Stimulated activated naive B cell treated with anti-CD40 and anti-IgM and Interleukin-4, amounts not matched to agents 10 μg/mL and 1 μg/mL and 100 μg/mL, for 72 hours (primary cell): Measurements from ENCODE around the gene PPP1R3C.

Experiments used
- ATAC-seq, 2 donors: fragments of 150-1000 bp; cut with Tn5 transposase; replicated peaks; 2 replicates each; pipeline ENCODE4 v1.10.0; 2021; ENCODE audit warnings: moderate library complexity in 1 of 2
- DNase-seq: peaks from one replicate; pipeline ENCODE4 v3.0.0; 2021
- H3K27ac Mint-ChIP-seq: one replicate; pipeline ENCODE4 v1.8.0; 2022; ENCODE audit warnings: mild to moderate bottlenecking, mixed read lengths
- H3K27me3 Mint-ChIP-seq, 2 donors: one replicate each; pipeline ENCODE4 v1.8.0; 2022; ENCODE audit warnings: mixed read lengths in 2 of 2
- H3K36me3 Mint-ChIP-seq, 2 donors: one replicate each; pipeline ENCODE4 v1.8.0; 2022; ENCODE audit warnings: mixed read lengths in 2 of 2, mild to moderate bottlenecking in 1 of 2
- H3K4me1 Mint-ChIP-seq, 2 donors: one replicate each; pipeline ENCODE4 v1.8.0; 2022; ENCODE audit warnings: mixed read lengths in 2 of 2, mild to moderate bottlenecking in 1 of 2
- H3K4me3 Mint-ChIP-seq, 2 donors: one replicate each; pipeline ENCODE4 v1.8.0; 2022; ENCODE audit warnings: mild to moderate bottlenecking in 2 of 2, mixed read lengths in 2 of 2, moderate library complexity in 1 of 2
- H3K9me3 Mint-ChIP-seq, 2 donors: one replicate each; pipeline ENCODE4 v1.8.0; 2022; ENCODE audit warnings: mixed read lengths in 2 of 2, mild to moderate bottlenecking in 1 of 2

Gene PPP1R3C

DNA sequence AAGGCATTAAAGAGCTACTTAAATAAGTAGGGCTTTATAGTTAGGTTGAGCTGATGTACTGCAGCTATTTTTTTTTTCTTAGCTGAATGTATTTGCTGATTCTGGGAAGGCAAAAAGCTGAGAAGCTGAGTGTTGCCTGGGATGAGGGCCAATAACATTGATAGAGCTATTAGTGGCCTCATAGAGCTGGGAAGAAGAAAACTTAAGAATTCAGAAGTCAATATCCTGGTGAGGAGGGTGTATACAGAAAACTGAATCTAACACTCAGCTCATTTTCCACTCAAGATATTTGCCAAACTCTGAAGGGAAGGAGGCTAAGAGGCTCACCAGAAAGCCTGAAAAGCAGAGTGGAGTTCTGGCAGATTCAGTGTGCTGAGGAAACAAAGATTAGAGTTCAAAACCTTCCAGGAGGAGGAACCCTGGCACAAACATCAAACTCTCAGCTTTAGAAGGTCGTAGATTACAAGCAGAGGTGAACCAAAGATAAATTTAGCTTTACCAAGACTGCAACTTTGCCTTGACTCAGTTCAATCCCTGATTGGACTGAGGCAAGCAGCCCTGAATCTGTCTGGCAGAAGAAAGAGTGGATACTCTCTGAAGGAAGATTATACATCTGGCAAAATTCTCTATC lies 11.3 kb downstream of the PPP1R3C start:
- Mint-ChIP-seq H3K4me1 (no peaks in the 10 kb centered on the region), H3K36me3 (peaks cover 0 to 2% of the 10 kb centered on the region in 2 donors), H3K27ac (no peak overlapping the region), H3K27me3 (peaks cover 22 to 49% of the 10 kb centered on the region in 2 donors), H3K4me3 (no peak overlapping the region), H3K9me3 (peaks cover 10% of the 10 kb centered on the region in 2 donors)
- no peak for DNase-seq
- no peak for ATAC-seq

GRCh38 chr10:91617072-91617609 lies 15.7 kb downstream of the PPP1R3C start:
- DNase-seq, result no peak
- Mint-ChIP-seq H3K9me3 (peaks cover 0 to 2% of the 10 kb centered on the region in 2 donors), H3K27ac (no peak overlapping the region), H3K27me3 (peaks cover 9 to 25% of the 10 kb centered on the region in 2 donors), H3K4me3 (no peak overlapping the region), H3K36me3 (no peaks in the 10 kb centered on the region), H3K4me1 (no peaks in the 10 kb centered on the region)
- ATAC-seq, result no peak

DNA sequence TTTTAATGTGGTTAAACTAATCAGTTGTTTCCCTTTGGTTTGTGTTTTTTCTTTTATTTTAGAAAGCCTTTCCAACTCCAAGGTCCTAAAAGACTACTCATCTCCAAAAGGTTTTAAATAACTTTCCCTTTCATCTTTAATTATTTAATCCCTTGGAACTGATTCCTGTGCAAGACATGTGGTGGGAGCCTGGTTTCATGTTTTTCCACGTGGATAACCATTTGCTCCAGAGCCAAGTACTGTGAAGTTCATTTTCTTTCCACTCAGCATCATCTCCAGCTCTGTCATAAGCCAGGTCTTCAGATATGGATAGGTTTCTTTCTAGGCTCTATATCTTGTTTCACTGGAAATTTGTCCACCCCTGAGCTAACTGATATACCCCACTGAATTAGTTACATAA lies 16.7 kb downstream of the PPP1R3C start:
- DNase-seq, result no peak
- peaks cover 13 to 27% of the 10 kb centered on the region in 2 donors for H3K27me3 Mint-ChIP-seq
- no peak for ATAC-seq
- H3K4me1 Mint-ChIP-seq, result no peaks in the 10 kb centered on the region
- no peak overlapping the region for H3K27ac Mint-ChIP-seq
- H3K4me3 Mint-ChIP-seq, result no peak overlapping the region
- no peaks in the 10 kb centered on the region for H3K9me3 Mint-ChIP-seq
- H3K36me3 Mint-ChIP-seq, result no peaks in the 10 kb centered on the region

DNA sequence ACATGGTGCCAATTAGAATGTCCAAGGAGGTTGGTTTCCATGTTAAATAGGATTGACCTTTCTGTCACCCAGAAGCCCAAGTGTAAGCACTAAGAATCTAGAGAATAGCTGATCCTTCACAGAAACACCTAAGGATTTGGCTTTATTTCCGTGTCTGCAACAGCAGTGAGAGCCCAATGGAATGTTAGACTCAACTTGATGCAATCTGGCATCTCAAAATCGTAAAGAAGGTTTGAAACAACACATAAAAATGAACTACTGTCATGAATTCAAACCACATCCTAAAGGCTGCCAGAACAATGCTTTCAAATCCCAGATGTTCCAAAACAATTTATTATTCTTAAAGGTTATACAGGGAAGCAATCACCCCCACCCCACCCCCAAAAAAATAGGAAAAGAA lies 18.6 kb downstream of the PPP1R3C start:
- no peak overlapping the region for H3K27ac Mint-ChIP-seq
- H3K36me3 Mint-ChIP-seq, result no peaks in the 10 kb centered on the region
- DNase-seq, result no peak
- no peaks in the 10 kb centered on the region for H3K9me3 Mint-ChIP-seq
- no peak overlapping the region for H3K4me3 Mint-ChIP-seq
- H3K4me1 Mint-ChIP-seq, result no peaks in the 10 kb centered on the region
- ATAC-seq, result no peak
- peaks cover 12 to 24% of the 10 kb centered on the region in 2 donors for H3K27me3 Mint-ChIP-seq

DNA sequence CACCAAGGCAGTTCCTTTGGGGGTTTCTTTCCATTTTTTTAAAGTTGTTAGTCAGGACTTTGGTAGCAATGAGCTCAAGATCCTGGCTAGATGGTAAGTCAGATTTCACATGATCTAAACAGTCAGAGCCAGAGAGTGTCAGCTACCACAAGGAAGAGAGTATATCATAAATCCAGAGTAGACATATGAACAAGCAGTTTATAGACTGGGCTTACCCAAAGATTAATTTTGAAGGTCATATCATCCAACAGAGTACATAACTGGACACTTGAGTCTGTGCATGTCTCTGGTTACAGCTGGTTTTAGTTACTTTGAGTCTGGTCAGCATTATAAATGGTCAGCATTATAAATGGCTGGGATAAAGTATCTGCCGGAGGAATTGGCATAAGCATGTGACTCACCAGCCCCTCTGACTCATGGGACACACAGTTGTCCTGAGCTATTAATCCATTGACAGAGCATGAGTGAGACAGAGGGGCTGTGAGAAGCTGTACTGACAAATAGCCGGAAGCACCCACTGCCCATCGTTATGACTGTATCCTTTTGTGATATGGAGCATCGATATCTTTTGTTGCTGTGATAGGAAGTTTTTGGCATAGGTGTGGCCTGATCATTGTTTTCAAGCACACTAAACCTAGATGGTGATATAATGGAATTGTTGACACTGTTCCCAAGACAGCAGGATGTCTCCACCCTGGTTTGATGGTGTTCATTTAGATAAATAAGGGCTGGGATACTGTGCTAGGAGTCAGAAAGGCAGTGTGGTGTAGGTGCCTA lies 19.3 kb downstream of the PPP1R3C start:
- no peak overlapping the region for H3K27ac Mint-ChIP-seq
- H3K4me1 Mint-ChIP-seq, result no peaks in the 10 kb centered on the region
- DNase-seq, result no peak
- no peak for ATAC-seq
- H3K36me3 Mint-ChIP-seq, result no peaks in the 10 kb centered on the region
- no peak overlapping the region for H3K4me3 Mint-ChIP-seq
- peaks cover 12 to 18% of the 10 kb centered on the region in 2 donors for H3K27me3 Mint-ChIP-seq
- H3K9me3 Mint-ChIP-seq, result no peaks in the 10 kb centered on the region

DNA sequence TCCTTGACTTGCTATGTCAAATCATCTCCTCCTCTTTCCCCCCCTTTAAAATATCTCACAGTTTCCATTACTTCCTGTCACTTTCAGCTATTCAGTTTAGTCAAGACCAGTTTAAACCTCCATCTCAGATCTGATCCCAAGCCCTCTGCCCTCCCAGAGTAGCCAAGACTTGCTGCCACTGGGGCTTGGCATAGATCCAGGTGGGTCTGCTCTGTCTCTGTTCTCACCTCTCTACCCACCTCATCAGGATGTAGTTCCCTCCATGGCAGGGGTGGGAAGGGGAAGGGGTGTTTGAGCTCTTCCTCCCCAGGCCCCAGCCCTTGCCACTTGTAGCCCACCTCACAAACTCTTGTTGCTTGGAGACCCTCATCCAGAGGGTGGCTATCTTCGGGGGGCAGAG lies 22.0 kb downstream of the PPP1R3C start:
- peaks cover 3 to 6% of the 10 kb centered on the region in 2 donors for H3K9me3 Mint-ChIP-seq
- peaks cover 7 to 18% of the 10 kb centered on the region in 2 donors for H3K27me3 Mint-ChIP-seq
- no peaks in the 10 kb centered on the region for H3K4me1 Mint-ChIP-seq
- ATAC-seq, result no peak
- H3K4me3 Mint-ChIP-seq, result no peak overlapping the region
- H3K36me3 Mint-ChIP-seq, result no peaks in the 10 kb centered on the region
- no peak overlapping the region for H3K27ac Mint-ChIP-seq
- DNase-seq, result no peak

DNA sequence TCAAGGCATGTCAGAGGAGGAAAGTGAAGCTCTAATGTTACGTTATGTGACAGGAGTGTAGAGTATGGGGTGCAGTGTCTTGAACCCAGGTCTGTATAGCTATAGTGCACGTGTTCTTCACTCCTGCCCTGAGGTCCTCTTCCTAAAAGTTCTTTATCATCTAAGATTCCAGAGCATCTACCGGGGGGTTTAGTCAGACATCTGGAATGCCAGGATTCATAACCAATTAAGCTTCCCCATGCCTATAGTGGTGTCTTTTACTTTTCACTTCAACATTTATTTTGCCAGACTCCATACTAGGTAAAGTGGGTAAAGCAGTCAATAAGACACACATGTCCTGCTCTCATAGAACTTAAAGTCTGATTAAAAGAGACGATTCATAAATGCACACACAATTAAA lies 22.4 kb downstream of the PPP1R3C start:
- Mint-ChIP-seq H3K9me3 (peaks cover 7 to 8% of the 10 kb centered on the region in 2 donors), H3K27me3 (peaks cover 7 to 18% of the 10 kb centered on the region in 2 donors), H3K27ac (no peak overlapping the region), H3K4me1 (no peaks in the 10 kb centered on the region), H3K36me3 (no peaks in the 10 kb centered on the region), H3K4me3 (no peak overlapping the region)
- ATAC-seq (no peak), DNase-seq (no peak)

- Mint-ChIP-seq H3K9me3 (peaks cover 7 to 8% of the 10 kb centered on the region in 2 donors), H3K36me3 (no peaks in the 10 kb centered on the region), H3K27me3 (peaks cover 7 to 18% of the 10 kb centered on the region in 2 donors), H3K4me1 (no peaks in the 10 kb centered on the region), H3K27ac (no peak overlapping the region), H3K4me3 (no peak overlapping the region)
- DNase-seq, result no peak
- ATAC-seq, result no peak
Measured at GRCh38 chr10:91607646-91608403, 25.0 kb downstream of the PPP1R3C start.

DNA sequence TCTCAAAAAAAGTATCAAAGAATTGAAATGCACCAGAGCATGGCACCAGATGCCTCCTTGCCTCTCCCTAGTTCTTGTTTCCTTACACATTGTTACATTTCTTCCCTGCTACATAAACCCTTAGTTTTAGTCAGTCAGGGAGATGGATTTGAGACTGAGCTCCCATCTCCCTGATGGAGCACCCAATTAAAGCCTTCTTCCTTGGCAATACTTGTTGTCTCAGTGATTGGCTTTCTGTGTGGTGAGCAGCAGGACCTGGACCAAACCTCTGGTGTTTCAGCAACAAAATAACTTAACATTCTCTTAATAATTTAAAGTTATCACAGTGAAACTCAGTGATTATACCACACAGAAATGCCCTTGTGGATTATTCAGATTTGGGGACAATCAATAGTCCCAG lies 26.9 kb downstream of the PPP1R3C start:
- Mint-ChIP-seq H3K4me1 (peaks cover 0 to 4% of the 10 kb centered on the region in 2 donors), H3K27ac (no peak overlapping the region), H3K9me3 (peaks cover 7 to 8% of the 10 kb centered on the region in 2 donors), H3K27me3 (peaks cover 5 to 9% of the 10 kb centered on the region in 2 donors), H3K36me3 (no peaks in the 10 kb centered on the region), H3K4me3 (no peak overlapping the region)
- DNase-seq (no peak), ATAC-seq (no peak)

- H3K36me3 Mint-ChIP-seq, result no peaks in the 10 kb centered on the region
- H3K4me3 Mint-ChIP-seq, result no peak overlapping the region
- H3K27me3 Mint-ChIP-seq, result peaks cover 8 to 10% of the 10 kb centered on the region in 2 donors
- ATAC-seq, result no peak
- H3K9me3 Mint-ChIP-seq, result peaks cover 8% of the 10 kb centered on the region in 2 donors
- H3K4me1 Mint-ChIP-seq, result peaks cover 0 to 6% of the 10 kb centered on the region in 2 donors
- no peak overlapping the region for H3K27ac Mint-ChIP-seq
- DNase-seq, result no peak
Measured at GRCh38 chr10:91604553-91605534, 28.0 kb downstream of the PPP1R3C start.

- Mint-ChIP-seq H3K9me3 (peaks cover 8% of the 10 kb centered on the region in 2 donors), H3K4me3 (no peak overlapping the region), H3K27me3 (peaks cover 8 to 10% of the 10 kb centered on the region in 2 donors), H3K4me1 (peaks cover 0 to 6% of the 10 kb centered on the region in 2 donors), H3K36me3 (no peaks in the 10 kb centered on the region), H3K27ac (no peak overlapping the region)
- DNase-seq, result no peak
- ATAC-seq, result no peak
Measured at GRCh38 chr10:91603931-91604331, 28.9 kb downstream of the PPP1R3C start.

- no peak overlapping the region for H3K4me3 Mint-ChIP-seq
- H3K4me1 Mint-ChIP-seq, result peaks cover 0 to 6% of the 10 kb centered on the region in 2 donors
- no peaks in the 10 kb centered on the region for H3K36me3 Mint-ChIP-seq
- H3K9me3 Mint-ChIP-seq, result peaks cover 8% of the 10 kb centered on the region in 2 donors
- no peak overlapping the region for H3K27ac Mint-ChIP-seq
- ATAC-seq (no peak), DNase-seq (no peak)
- peaks cover 8 to 10% of the 10 kb centered on the region in 2 donors for H3K27me3 Mint-ChIP-seq
Measured at GRCh38 chr10:91602868-91603568, 29.9 kb downstream of the PPP1R3C start.

- Mint-ChIP-seq H3K4me3 (no peak overlapping the region), H3K27me3 (peaks cover 8 to 10% of the 10 kb centered on the region in 2 donors), H3K36me3 (no peaks in the 10 kb centered on the region), H3K27ac (no peak overlapping the region), H3K9me3 (peaks cover 8% of the 10 kb centered on the region in 2 donors), H3K4me1 (peaks cover 0 to 6% of the 10 kb centered on the region in 2 donors)
- DNase-seq (no peak), ATAC-seq (peak; percentile 31 to 53)
Measured at GRCh38 chr10:91602449-91602848, 30.4 kb downstream of the PPP1R3C start.
